Measurements from ENCODE around the gene GATM. TPM values are rescaled to one million over a fixed set of nuclear protein-coding genes. Genes with fewer than 3 reads are reported as not detected.

Gene GATM
- total RNA-seq, 1 donor from 2014 or later, result not detected

DNA sequence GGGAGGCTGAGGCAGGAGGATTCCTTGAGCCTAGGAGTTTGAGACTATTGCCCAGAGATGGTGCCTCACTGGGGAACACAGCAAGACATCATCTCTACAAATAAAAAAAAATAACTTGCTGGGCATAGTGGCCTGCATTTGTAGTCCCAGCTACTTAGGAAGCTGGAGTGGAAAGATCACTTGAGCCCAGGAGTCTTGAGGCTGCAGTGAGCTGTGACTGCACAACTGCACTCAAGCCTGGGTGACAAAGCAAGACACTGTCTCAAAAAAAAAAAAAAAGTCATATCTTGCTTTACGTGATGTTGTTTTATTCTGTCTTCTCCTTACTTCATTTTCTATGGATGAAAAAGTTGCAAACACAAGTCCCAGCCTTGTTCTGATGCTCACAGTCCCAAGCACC is 14.1 kb downstream of the GATM start:
- Mint-ChIP-seq H3K27ac (ENCODE audit: unreplicated experiment) (no peak overlapping the region), H3K4me3 (ENCODE audit: unreplicated experiment) (no peak overlapping the region), H3K9me3 (ENCODE audit: unreplicated experiment) (no peaks in the 10 kb centered on the region), H3K4me1 (ENCODE audit: unreplicated experiment) (no peaks in the 10 kb centered on the region), H3K27me3 (ENCODE audit: unreplicated experiment) (peaks cover 34% of the 10 kb centered on the region), H3K36me3 (ENCODE audit: unreplicated experiment) (no peaks in the 10 kb centered on the region)
- TF ChIP-seq, protein P1, sequence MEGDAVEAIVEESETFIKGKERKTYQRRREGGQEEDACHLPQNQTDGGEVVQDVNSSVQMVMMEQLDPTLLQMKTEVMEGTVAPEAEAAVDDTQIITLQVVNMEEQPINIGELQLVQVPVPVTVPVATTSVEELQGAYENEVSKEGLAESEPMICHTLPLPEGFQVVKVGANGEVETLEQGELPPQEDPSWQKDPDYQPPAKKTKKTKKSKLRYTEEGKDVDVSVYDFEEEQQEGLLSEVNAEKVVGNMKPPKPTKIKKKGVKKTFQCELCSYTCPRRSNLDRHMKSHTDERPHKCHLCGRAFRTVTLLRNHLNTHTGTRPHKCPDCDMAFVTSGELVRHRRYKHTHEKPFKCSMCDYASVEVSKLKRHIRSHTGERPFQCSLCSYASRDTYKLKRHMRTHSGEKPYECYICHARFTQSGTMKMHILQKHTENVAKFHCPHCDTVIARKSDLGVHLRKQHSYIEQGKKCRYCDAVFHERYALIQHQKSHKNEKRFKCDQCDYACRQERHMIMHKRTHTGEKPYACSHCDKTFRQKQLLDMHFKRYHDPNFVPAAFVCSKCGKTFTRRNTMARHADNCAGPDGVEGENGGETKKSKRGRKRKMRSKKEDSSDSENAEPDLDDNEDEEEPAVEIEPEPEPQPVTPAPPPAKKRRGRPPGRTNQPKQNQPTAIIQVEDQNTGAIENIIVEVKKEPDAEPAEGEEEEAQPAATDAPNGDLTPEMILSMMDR (IDR thresholded peaks at IDR 0.05), result no peak
- no peak for DNase-seq (ENCODE audit: extremely low spot score, unreplicated experiment)

DNA sequence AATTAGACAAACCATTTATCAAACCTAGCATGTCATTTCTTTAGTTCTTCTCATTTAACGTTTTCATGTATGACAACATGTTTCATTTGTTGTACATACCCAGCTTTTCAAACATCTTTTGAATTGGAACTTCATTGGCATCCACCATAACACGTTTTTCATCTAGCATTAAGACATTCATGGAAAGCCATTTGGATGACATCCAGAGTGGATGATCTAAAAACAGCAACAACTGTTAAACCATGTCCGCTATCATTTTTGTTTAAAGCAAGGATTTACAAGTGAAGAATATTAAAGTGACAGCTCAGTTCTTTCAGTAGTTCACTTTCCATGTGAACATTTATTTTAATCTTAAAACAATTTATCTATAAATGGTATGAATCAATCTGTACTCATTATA is 14.5 kb downstream of the GATM start:
- H3K36me3 Mint-ChIP-seq (ENCODE audit: unreplicated experiment), result no peaks in the 10 kb centered on the region
- no peak overlapping the region for H3K27ac Mint-ChIP-seq (ENCODE audit: unreplicated experiment)
- DNase-seq (ENCODE audit: extremely low spot score, unreplicated experiment), result no peak
- TF ChIP-seq, protein P1 (IDR thresholded peaks at IDR 0.05), result no peak
- H3K9me3 Mint-ChIP-seq (ENCODE audit: unreplicated experiment), result no peaks in the 10 kb centered on the region
- no peak overlapping the region for H3K4me3 Mint-ChIP-seq (ENCODE audit: unreplicated experiment)
- no peaks in the 10 kb centered on the region for H3K4me1 Mint-ChIP-seq (ENCODE audit: unreplicated experiment)
- peaks cover 33% of the 10 kb centered on the region for H3K27me3 Mint-ChIP-seq (ENCODE audit: unreplicated experiment)

DNA sequence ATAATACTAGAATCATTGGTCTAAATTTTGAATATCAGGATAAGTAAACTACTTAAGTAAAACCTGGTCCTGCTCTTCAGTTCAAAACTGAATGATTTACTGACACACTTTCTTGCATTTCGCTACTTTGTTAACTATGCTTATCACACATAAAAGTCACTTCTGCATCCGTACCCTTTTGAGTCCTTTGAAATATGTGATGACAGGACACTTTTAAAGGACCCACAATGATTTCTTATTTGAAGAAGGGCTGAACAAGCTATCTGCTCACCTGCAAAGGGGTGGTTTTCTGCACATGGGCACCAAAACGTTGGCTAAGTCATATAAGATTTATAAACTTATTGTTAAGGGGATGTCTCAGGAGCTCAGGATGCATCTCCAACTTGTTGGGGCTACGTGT is 15.0 kb downstream of the GATM start:
- Mint-ChIP-seq H3K27ac (ENCODE audit: unreplicated experiment) (no peak overlapping the region), H3K9me3 (ENCODE audit: unreplicated experiment) (no peaks in the 10 kb centered on the region), H3K36me3 (ENCODE audit: unreplicated experiment) (no peaks in the 10 kb centered on the region), H3K4me1 (ENCODE audit: unreplicated experiment) (no peaks in the 10 kb centered on the region), H3K27me3 (ENCODE audit: unreplicated experiment) (peaks cover 36% of the 10 kb centered on the region), H3K4me3 (ENCODE audit: unreplicated experiment) (no peak overlapping the region)
- DNase-seq (ENCODE audit: extremely low spot score, unreplicated experiment), result no peak
- TF ChIP-seq, protein P1 (IDR thresholded peaks at IDR 0.05), result no peak

DNA sequence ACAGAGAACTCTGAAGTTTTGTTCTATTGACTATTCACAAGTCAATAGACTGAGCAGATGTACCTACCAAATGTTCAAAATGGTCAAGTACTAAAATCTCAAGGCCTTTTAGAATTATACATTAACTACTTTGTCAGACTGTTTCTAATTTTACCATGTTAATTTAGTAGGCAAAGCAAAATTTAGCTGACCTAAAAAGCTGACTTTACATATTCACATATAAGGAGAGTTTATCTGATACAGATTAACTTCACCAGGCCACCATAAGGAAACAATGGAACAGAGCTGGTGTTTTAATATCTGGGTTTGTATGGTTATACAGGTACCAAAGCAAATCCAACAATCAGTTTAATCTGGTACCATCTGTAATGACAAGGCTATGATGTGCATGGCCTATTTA is 15.9 kb downstream of the GATM start:
- no peaks in the 10 kb centered on the region for H3K4me1 Mint-ChIP-seq (ENCODE audit: unreplicated experiment)
- DNase-seq (ENCODE audit: extremely low spot score, unreplicated experiment), result no peak
- H3K36me3 Mint-ChIP-seq (ENCODE audit: unreplicated experiment), result no peaks in the 10 kb centered on the region
- peaks cover 44% of the 10 kb centered on the region for H3K27me3 Mint-ChIP-seq (ENCODE audit: unreplicated experiment)
- TF ChIP-seq, protein P1 (IDR thresholded peaks at IDR 0.05), result no peak
- no peak overlapping the region for H3K27ac Mint-ChIP-seq (ENCODE audit: unreplicated experiment)
- no peaks in the 10 kb centered on the region for H3K9me3 Mint-ChIP-seq (ENCODE audit: unreplicated experiment)
- H3K4me3 Mint-ChIP-seq (ENCODE audit: unreplicated experiment), result no peak overlapping the region

DNA sequence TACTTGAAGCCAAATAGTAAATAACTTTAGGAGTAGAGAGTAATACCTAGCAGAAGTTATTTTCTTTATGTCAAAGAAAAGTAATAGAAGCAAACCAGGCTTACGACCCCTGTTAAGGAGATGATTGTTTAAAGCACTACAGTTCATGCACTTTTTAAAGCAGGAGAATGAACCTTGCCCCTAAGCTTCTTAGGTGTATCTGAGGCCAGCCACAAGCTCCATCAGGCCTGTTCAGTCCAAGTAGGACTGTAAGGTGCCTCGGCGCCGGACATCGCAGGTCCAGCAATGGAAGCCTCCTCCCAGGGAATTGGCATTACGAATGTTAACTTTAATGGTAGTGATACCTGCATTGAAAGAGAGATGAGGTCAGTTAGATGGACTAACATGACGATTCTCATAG is 16.5 kb downstream of the GATM start:
- Mint-ChIP-seq H3K4me3 (ENCODE audit: unreplicated experiment) (no peak overlapping the region), H3K9me3 (ENCODE audit: unreplicated experiment) (no peaks in the 10 kb centered on the region), H3K27me3 (ENCODE audit: unreplicated experiment) (peaks cover 41% of the 10 kb centered on the region), H3K36me3 (ENCODE audit: unreplicated experiment) (no peaks in the 10 kb centered on the region), H3K4me1 (ENCODE audit: unreplicated experiment) (no peaks in the 10 kb centered on the region), H3K27ac (ENCODE audit: unreplicated experiment) (no peak overlapping the region)
- TF ChIP-seq, protein P1 (IDR thresholded peaks at IDR 0.05), result no peak
- DNase-seq (ENCODE audit: extremely low spot score, unreplicated experiment), result no peak
